Muscle layer of colon (tissue), 2 donors: ENCODE results near the gene NME1.
"Not testable (repeated sequence)": the region's sequence is repeated elsewhere in the genome, so short reads cannot be mapped to it uniquely, and the experiment has no call there.

Experiments
- H3K27ac ChIP-seq: one replicate; pipeline ENCODE4 v1.7.0; 2013; ENCODE audit warnings: low read depth, mild to moderate bottlenecking, low read length, moderate library complexity
- H3K27me3 ChIP-seq, 2 donors: one replicate each; pipeline ENCODE4 v1.7.0; 2013; ENCODE audit warnings: low read length in 2 of 2, mild to moderate bottlenecking in 2 of 2; ENCODE audit not compliant: insufficient read depth in 2 of 2, control insufficient read depth in 1 of 2
- H3K36me3 ChIP-seq: one replicate; pipeline ENCODE4 v1.7.0; 2013; ENCODE audit warnings: mild to moderate bottlenecking, low read length; ENCODE audit not compliant: insufficient read depth
- H3K4me1 ChIP-seq: one replicate; pipeline ENCODE4 v1.7.0; 2013; ENCODE audit warnings: mild to moderate bottlenecking, low read length; ENCODE audit not compliant: insufficient read depth
- H3K4me3 ChIP-seq, 2 donors: one replicate each; pipeline ENCODE4 v1.7.0; 2013; ENCODE audit warnings: low read length in 2 of 2, low read depth in 1 of 2, mild to moderate bottlenecking in 1 of 2, moderate library complexity in 1 of 2
- H3K9ac ChIP-seq: one replicate; pipeline ENCODE4 v1.7.0; 2013; ENCODE audit warnings: low read length
- H3K9me3 ChIP-seq: one replicate; pipeline ENCODE4 v1.7.0; 2013; ENCODE audit warnings: mild to moderate bottlenecking, low read length
- donor health status: abdominal sarcoma.
- donor health status: Adenocarcinoma of cecum.

Gene NME1

GRCh38 chr17:51170736-51171135 is 17.4 kb downstream of the NME1 start:
- Histone ChIP-seq H3K9me3 (no peaks in the 10 kb centered on the region), H3K4me1 (peaks cover 5% of the 10 kb centered on the region), H3K36me3 (peaks cover 29% of the 10 kb centered on the region), H3K9ac (no peak overlapping the region), H3K4me3 (no peak overlapping the region), H3K27ac (no peak overlapping the region), H3K27me3 (no peaks in the 10 kb centered on the region)

- not testable (repeated sequence) for H3K4me3 ChIP-seq, H3K9ac ChIP-seq, H3K27me3 ChIP-seq, H3K27ac ChIP-seq, H3K4me1 ChIP-seq, H3K9me3 ChIP-seq
- H3K36me3 ChIP-seq: peaks cover 29% of the 10 kb centered on the region
Measured at GRCh38 chr17:51172030-51172429, 18.7 kb downstream of the NME1 start.

DNA sequence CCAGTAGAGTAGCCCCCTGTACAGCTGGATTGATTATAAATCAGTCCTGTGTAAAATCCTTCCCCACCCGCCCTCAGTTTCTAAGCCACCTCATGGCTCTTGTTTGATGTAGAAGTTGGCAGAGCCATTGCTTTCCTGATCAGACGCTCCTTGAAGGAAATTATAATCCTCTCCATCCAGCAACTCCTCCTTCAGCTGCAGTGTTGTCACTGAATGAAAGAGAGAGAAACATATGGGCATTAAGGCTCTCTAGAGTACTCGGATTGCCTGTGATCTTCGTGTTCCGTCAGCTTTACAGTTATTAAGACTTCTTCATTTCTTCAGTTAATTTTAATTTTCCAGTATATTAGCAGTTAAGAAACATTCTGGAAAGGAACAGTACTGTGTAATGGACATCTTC is 27.1 kb downstream of the NME1 start:
- H3K9me3 ChIP-seq: no peaks in the 10 kb centered on the region
- peaks cover 33% of the 10 kb centered on the region for H3K36me3 ChIP-seq
- no peaks in the 10 kb centered on the region for H3K4me1 ChIP-seq
- no peak overlapping the region for H3K9ac ChIP-seq
- no peak overlapping the region for H3K4me3 ChIP-seq
- H3K27me3 ChIP-seq: no peaks in the 10 kb centered on the region
- H3K27ac ChIP-seq: no peak overlapping the region

DNA sequence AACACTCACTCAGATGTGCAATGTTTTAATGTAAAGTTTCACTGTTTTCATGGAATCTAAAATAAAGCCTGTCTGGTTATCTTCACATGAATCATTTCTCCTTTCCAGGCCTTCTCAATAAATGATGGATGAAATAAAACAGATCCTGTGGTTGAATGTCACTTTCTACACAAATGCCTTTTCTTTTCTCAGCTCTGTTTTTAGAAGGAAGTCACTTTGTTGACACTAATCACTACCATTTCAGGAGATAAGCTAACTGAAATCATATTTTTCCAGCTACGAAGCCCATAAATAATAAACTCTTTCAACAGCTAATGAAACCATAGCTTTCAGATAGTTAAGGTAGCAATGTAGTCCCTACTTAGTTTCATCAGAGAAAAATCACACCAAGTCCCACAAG is 30.8 kb downstream of the NME1 start:
- Histone ChIP-seq H3K4me3 (no peak overlapping the region), H3K9me3 (no peaks in the 10 kb centered on the region), H3K27me3 (no peaks in the 10 kb centered on the region), H3K36me3 (peaks cover 38% of the 10 kb centered on the region), H3K27ac (no peak overlapping the region), H3K4me1 (no peaks in the 10 kb centered on the region), H3K9ac (no peak overlapping the region)

DNA sequence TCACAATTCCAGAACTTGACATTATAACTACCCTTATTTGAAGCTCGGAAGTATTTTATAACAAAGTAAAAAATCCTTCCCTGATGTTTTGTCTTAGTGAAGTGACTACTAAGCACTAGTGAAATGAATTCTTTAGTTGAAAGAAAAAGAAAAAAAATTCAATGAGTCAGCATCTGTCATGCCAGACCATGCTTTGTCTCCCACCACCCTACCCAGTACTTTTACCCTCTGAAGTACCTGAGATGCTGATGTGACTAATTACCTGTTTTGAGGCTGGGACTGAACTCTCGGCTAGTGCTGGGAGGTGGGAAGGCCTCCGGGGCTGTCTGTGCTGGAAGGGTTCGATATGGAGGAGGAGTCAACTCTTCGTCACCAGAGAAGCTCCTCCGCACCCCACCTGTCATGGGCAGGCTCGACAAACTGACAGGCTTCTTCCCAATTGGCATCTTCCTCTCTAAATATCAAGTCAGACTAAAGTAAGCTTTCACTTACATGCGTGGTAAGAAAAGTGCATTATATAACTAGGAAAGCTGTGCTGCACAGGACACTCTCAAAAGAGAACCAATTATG is 32.5 kb downstream of the NME1 start:
- Histone ChIP-seq H3K4me3 (no peak overlapping the region), H3K27me3 (no peaks in the 10 kb centered on the region), H3K4me1 (no peaks in the 10 kb centered on the region), H3K9me3 (no peaks in the 10 kb centered on the region), H3K36me3 (peaks cover 43% of the 10 kb centered on the region), H3K27ac (no peak overlapping the region), H3K9ac (no peak overlapping the region)

DNA sequence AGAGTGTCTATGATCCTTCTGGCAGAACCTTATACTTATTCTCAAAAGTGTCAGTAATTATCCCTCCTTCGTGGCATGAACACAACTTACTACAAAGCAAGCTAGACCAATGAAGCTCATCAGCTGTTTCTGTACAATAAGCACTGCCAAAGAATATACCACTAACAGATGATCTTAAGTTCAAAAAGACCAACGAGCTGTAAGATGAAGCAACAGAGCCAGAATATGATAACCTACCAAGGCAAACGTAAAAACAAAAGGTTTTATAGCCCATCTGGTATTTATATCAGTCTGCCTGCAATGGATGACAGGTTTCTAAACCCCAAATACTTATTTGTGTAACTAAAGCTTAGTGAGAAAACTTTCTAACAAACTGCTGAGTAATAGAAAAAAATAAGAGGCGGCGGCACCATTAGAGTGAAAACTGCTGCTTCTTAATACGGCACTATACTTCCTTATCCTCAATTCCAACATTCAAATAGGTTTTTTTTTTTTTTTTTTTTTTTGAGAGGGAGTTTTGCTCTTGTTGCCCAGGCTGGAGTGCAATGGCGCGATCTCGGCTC is 35.0 kb downstream of the NME1 start:
- H3K9ac ChIP-seq: no peak overlapping the region
- H3K9me3 ChIP-seq: no peaks in the 10 kb centered on the region
- H3K4me3 ChIP-seq: no peak overlapping the region
- H3K27ac ChIP-seq: no peak overlapping the region
- peaks cover 53% of the 10 kb centered on the region for H3K36me3 ChIP-seq
- H3K4me1 ChIP-seq: no peaks in the 10 kb centered on the region
- H3K27me3 ChIP-seq: no peaks in the 10 kb centered on the region

GRCh38 chr17:51189162-51189561 is 35.8 kb downstream of the NME1 start:
- H3K36me3 ChIP-seq: peaks cover 60% of the 10 kb centered on the region
- no peak overlapping the region for H3K9ac ChIP-seq
- no peaks in the 10 kb centered on the region for H3K9me3 ChIP-seq
- no peaks in the 10 kb centered on the region for H3K27me3 ChIP-seq
- no peaks in the 10 kb centered on the region for H3K4me1 ChIP-seq
- no peak overlapping the region for H3K4me3 ChIP-seq
- H3K27ac ChIP-seq: no peak overlapping the region

GRCh38 chr17:51189628-51190027 is 36.3 kb downstream of the NME1 start:
- Histone ChIP-seq H3K9me3 (no peaks in the 10 kb centered on the region), H3K4me3 (no peak overlapping the region), H3K9ac (no peak overlapping the region), H3K27ac (no peak overlapping the region), H3K4me1 (no peaks in the 10 kb centered on the region), H3K27me3 (no peaks in the 10 kb centered on the region), H3K36me3 (peaks cover 59% of the 10 kb centered on the region)

- no peak overlapping the region for H3K9ac ChIP-seq
- H3K4me3 ChIP-seq: no peak overlapping the region
- no peak overlapping the region for H3K27ac ChIP-seq
- no peaks in the 10 kb centered on the region for H3K27me3 ChIP-seq
- H3K4me1 ChIP-seq: no peaks in the 10 kb centered on the region
- no peaks in the 10 kb centered on the region for H3K9me3 ChIP-seq
- H3K36me3 ChIP-seq: peaks cover 55% of the 10 kb centered on the region
Measured at GRCh38 chr17:51191895-51192294, 38.5 kb downstream of the NME1 start.

- Histone ChIP-seq H3K4me1 (no peaks in the 10 kb centered on the region), H3K9me3 (no peaks in the 10 kb centered on the region), H3K9ac (no peak overlapping the region), H3K4me3 (no peak overlapping the region), H3K27me3 (no peaks in the 10 kb centered on the region), H3K27ac (no peak overlapping the region), H3K36me3 (peaks cover 66% of the 10 kb centered on the region)
Measured at GRCh38 chr17:51197754-51198153, 44.4 kb downstream of the NME1 start.

- Histone ChIP-seq H3K9ac (no peak overlapping the region), H3K27me3 (no peaks in the 10 kb centered on the region), H3K4me1 (no peaks in the 10 kb centered on the region), H3K27ac (no peak overlapping the region), H3K36me3 (peaks cover 61% of the 10 kb centered on the region), H3K9me3 (no peaks in the 10 kb centered on the region), H3K4me3 (no peak overlapping the region)
Measured at GRCh38 chr17:51200295-51200694, 46.9 kb downstream of the NME1 start.

- no peaks in the 10 kb centered on the region for H3K4me1 ChIP-seq
- no peaks in the 10 kb centered on the region for H3K27me3 ChIP-seq
- H3K9ac ChIP-seq: no peak overlapping the region
- no peak overlapping the region for H3K4me3 ChIP-seq
- H3K27ac ChIP-seq: no peak overlapping the region
- no peaks in the 10 kb centered on the region for H3K9me3 ChIP-seq
- peaks cover 57% of the 10 kb centered on the region for H3K36me3 ChIP-seq
Measured at GRCh38 chr17:51200846-51201245, 47.5 kb downstream of the NME1 start.
